Astrocyte (in vitro differentiated cells and primary cell): ENCODE measurements around the gene CRB3.

Source experiments
- CTCF ChIP-seq: IDR thresholded peaks from 2 replicates; pipeline ENCODE4 v1.5.1; 2011; ENCODE audit warnings: low read depth, mild to moderate bottlenecking, inconsistent platforms, low read length, moderate library complexity; ENCODE audit not compliant: insufficient read depth
- EZH2 ChIP-seq: IDR thresholded peaks from 2 replicates; pipeline ENCODE4 v1.6.1; 2012; ENCODE audit warnings: mild to moderate bottlenecking, low read length, inconsistent platforms; ENCODE audit not compliant: insufficient read depth

- TF ChIP-seq CTCF = no peak
- TF ChIP-seq EZH2 = no peak
Observed at GRCh38 chr19:6440905-6441304, 23.2 kb upstream of the CRB3 start.
